NT2/D1 (cell line): Measurements from ENCODE around the gene PRCD.
A peak's percentile ranks its signal among the peaks of the same experiment; 100 is the strongest.

Experiments used
- DNase-seq: peaks from one replicate; pipeline ENCODE4 v3.0.0-alpha.2; 2011; ENCODE audit warnings: low read depth, low spot score
- H3K27me3 ChIP-seq: 2 replicates; pipeline ENCODE4 v1.6.0; 2011; ENCODE audit warnings: mild to moderate bottlenecking; ENCODE audit not compliant: insufficient read length, insufficient read depth
- H3K36me3 ChIP-seq: 2 replicates; pipeline ENCODE4 v1.6.1; 2011; ENCODE audit warnings: mild to moderate bottlenecking, low read length, mixed read lengths; ENCODE audit not compliant: insufficient read depth, insufficient read length
- H3K4me1 ChIP-seq: 2 replicates; pipeline ENCODE4 v1.5.1; 2011; ENCODE audit not compliant: insufficient read depth, insufficient read length
- H3K4me3 ChIP-seq: 2 replicates; pipeline ENCODE4 v1.5.1; 2011; ENCODE audit warnings: low read depth; ENCODE audit not compliant: insufficient read length
- H3K9ac ChIP-seq: 2 replicates; pipeline ENCODE4 v1.6.0; 2011; ENCODE audit warnings: low read depth; ENCODE audit not compliant: insufficient read length
- H3K9me3 ChIP-seq: 2 replicates; pipeline ENCODE4 v1.5.1; 2011; ENCODE audit warnings: mild to moderate bottlenecking, low read length; ENCODE audit not compliant: insufficient read depth
- SUZ12 ChIP-seq: IDR thresholded peaks from 2 replicates; pipeline ENCODE4 v1.6.1; 2011; ENCODE audit not compliant: insufficient read length, insufficient read depth; ENCODE audit errors: extremely low read depth
- YY1 ChIP-seq: IDR thresholded peaks from 2 replicates; pipeline ENCODE4 v1.6.1; 2011; ENCODE audit not compliant: insufficient read length, insufficient read depth
- ZNF274 ChIP-seq: IDR thresholded peaks from 2 replicates; pipeline ENCODE4 v1.6.1; 2011; ENCODE audit warnings: mild to moderate bottlenecking, low read depth, low read length

Gene PRCD

DNA sequence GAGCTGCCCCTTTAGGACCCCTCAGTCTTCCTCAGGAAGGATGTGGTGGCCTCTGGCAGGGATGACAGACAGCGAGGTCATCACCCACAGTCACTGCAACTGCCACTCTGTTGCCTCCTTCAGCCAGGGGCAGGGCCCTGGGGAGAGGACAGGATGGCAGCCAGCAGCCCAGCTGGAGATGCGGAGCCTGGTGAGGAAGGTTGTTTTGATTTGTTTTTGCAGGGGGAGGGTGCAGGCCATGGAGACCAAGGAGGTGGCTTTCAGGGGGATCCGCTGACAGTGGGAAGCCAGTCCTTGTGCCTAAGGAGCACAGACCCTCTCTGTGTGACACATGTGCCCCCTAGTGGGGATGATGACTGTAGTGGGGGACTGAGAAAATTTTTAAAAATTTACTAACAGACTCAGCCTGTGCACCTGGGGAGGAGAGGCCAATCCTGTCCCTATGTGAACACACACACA is 7.4 kb downstream of the PRCD start:
- H3K36me3 ChIP-seq, result no peaks in the 10 kb centered on the region
- H3K9me3 ChIP-seq, result no peaks in the 10 kb centered on the region
- H3K9ac ChIP-seq, result no peak overlapping the region
- peaks cover 20% of the 10 kb centered on the region for H3K4me1 ChIP-seq
- no peaks in the 10 kb centered on the region for H3K27me3 ChIP-seq
- no peak overlapping the region for H3K4me3 ChIP-seq
- TF ChIP-seq ZNF274 (no peak), YY1 (no peak), SUZ12 (no peak)
- DNase-seq, result peak; percentile 40

DNA sequence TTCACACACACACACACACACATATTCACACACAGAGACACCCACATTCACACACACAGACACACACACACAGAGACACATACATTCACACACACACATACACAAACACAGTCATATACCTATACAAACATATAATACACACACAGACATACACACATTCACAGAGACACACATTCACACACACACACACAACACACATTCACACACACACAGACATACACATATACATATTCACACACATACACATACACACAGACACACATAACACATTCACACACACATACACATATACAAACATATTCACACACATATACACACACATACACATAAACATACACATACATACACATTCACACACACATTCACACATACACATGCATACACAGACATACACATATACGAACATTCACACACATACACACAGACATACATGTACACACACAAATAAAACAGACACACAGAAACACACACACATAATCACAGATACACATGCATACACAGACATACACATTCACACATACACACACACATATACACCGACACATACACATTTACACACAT is 7.9 kb downstream of the PRCD start:
- DNase-seq, result no peak
- Histone ChIP-seq H3K36me3 (no peaks in the 10 kb centered on the region), H3K4me1 (peaks cover 20% of the 10 kb centered on the region), H3K9me3 (no peaks in the 10 kb centered on the region), H3K27me3 (no peaks in the 10 kb centered on the region), H3K4me3 (no peak overlapping the region), H3K9ac (no peak overlapping the region)
- TF ChIP-seq YY1 (no peak), ZNF274 (no peak), SUZ12 (no peak)

DNA sequence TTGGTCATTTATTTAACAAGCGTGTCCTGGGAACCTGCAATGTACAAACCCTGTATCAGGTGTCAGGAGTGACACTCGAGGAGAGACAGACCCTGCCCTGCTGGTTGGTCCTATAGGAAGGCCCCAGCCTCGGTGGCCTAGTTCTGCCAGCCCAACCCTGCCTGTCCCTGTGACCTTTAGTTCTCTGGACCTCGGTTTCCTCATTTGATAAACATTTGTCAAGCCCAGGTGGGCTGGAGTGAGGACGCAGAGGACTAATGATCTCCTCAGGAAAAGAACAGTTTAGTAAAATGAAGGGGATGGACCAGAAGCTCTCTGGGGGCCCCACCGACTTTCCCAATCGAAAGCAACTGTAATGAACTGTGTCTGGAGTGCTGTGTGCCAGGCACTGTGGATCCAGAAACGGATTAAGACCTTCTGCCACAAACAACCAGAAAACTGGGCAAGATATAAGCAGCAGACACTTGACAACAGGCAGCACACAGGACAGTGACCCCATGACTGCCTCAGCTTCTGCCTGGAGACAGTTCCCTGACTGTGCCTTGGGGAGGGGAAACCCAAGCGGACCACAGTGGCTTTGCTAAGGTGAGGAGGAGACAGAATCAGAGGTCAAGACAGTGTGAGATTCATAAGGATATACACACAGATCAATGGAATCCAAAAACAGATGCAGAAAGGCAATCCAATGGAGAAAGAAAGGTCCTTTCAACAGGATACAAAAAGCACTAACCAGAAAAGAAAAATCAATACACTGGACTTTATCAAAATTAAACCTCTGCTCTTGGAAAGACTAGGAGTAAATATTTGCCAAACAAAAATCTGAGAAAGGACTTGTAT is 8.8 kb downstream of the PRCD start:
- no peaks in the 10 kb centered on the region for H3K27me3 ChIP-seq
- TF ChIP-seq SUZ12 (no peak), YY1 (no peak), ZNF274 (no peak)

DNA sequence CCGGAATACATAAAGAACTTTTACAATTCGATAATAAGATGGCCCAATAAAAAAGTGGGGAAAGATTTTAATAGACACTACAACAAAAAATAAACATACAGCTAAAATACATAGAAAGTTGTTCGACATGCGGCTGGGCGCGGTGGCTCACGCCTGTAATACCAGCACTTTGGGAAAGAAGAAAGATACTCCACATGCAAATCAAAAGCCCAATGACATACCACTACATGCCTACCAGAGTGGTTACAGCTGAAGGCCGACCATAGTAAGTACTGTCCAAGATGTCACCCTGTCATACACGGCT is 9.3 kb downstream of the PRCD start:
- Histone ChIP-seq H3K9ac (no peak overlapping the region), H3K36me3 (no peaks in the 10 kb centered on the region), H3K4me1 (peaks cover 20% of the 10 kb centered on the region), H3K9me3 (no peaks in the 10 kb centered on the region), H3K4me3 (no peak overlapping the region), H3K27me3 (no peaks in the 10 kb centered on the region)
- no peak for DNase-seq
- TF ChIP-seq SUZ12 (no peak), ZNF274 (no peak), YY1 (no peak)

More for the DNA sequence above, 8.8 kb downstream of the PRCD start:
- H3K4me3 ChIP-seq, result no peak overlapping the region
- DNase-seq, result no peak
- no peaks in the 10 kb centered on the region for H3K9me3 ChIP-seq
- H3K36me3 ChIP-seq, result no peaks in the 10 kb centered on the region
- H3K4me1 ChIP-seq, result peaks cover 20% of the 10 kb centered on the region
- no peak overlapping the region for H3K9ac ChIP-seq

DNA sequence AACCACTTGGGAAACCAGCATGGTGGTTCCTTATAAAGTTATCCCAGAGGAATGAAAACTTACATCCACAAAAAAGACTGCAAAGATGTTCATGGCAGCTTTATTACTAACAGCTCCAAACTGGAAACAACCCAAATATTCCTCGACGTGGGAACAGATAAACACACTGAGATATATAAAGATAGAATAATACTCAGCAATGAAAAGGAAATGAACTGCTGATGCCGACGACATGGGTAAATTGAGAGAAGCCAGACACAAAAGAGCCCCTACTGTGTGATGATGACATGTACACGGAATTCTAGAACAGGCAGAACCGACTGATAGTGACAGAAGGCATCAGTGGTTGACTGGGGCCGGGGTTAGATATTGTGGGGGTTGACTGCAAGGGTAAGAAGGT is 9.7 kb downstream of the PRCD start:
- Histone ChIP-seq H3K4me1 (peaks cover 16% of the 10 kb centered on the region), H3K9me3 (no peaks in the 10 kb centered on the region), H3K4me3 (no peak overlapping the region), H3K36me3 (no peaks in the 10 kb centered on the region), H3K9ac (no peak overlapping the region), H3K27me3 (no peaks in the 10 kb centered on the region)
- no peak for DNase-seq
- TF ChIP-seq YY1 (no peak), SUZ12 (no peak), ZNF274 (no peak)

DNA sequence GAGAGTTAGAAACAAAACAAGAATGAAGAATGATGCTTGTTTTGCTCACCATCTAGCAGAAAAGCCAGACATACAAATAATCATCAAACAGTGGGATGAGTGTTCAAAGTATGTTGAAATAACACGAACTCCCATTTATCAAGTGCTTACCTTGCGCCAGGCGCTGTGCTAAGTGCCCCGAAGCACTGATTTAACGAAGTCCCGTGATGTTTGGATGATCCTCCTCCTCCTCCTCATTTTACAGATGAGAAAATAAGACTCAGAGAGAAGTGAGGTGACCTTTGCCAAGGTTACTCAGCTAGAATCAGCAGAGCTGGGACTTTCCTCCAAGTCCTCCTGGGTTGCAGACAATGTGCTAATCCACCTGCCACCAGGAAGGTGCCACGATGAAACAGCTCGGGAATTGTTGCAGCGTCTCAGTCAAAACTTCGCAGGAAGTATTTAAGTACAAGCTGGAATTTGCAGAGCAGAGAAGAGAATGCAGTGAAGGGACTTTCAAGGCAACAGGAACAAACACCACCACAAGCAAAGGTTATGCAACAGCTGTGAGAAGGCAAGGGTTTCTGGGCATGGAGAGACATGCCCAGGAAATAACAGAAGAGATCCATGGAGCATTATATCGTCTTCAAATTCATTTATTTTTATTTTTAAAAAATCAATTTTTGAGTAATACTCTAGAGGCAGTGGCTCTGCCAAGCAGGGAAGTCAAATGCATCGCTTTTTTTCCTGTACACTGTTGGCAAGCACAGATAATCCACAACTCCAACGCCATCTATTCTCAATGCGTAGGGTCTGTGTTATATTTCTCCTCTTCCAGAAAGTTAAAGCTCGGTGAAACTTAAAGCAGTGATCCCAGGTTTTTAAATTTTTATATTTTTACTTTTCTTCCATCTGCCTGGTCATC is 11.1 kb downstream of the PRCD start:
- Histone ChIP-seq H3K36me3 (no peaks in the 10 kb centered on the region), H3K9ac (no peak overlapping the region), H3K27me3 (no peaks in the 10 kb centered on the region), H3K9me3 (no peaks in the 10 kb centered on the region), H3K4me3 (no peak overlapping the region), H3K4me1 (peaks cover 14% of the 10 kb centered on the region)
- no peak for TF ChIP-seq YY1
- TF ChIP-seq SUZ12, result no peak
- TF ChIP-seq ZNF274, result no peak
- no peak for DNase-seq

DNA sequence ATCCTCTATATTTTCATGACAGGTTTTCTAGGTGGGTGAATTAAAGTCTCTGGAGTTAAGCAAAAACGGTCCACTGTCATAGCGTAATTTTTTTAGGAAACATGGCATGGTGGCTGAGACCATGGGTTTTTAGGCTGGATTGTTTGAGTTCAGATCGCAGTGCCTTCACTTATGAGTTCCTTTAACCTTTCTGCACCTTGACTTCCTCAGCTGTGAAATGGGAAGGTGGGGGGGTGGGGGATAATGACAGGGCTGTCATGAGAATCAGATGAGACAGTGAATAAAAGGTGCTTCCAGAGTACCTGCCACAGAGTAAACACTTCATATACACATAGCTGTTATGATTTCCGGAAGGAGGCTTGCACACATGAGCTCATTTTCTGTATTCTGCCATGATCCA is 11.8 kb downstream of the PRCD start:
- no peak overlapping the region for H3K4me3 ChIP-seq
- H3K9ac ChIP-seq, result no peak overlapping the region
- H3K27me3 ChIP-seq, result no peaks in the 10 kb centered on the region
- no peaks in the 10 kb centered on the region for H3K9me3 ChIP-seq
- no peak for DNase-seq
- no peaks in the 10 kb centered on the region for H3K36me3 ChIP-seq
- peaks cover 9% of the 10 kb centered on the region for H3K4me1 ChIP-seq
- TF ChIP-seq SUZ12 (no peak), ZNF274 (no peak), YY1 (no peak)
